ENCODE data around the gene LIN7B.

Gene LIN7B

DNA sequence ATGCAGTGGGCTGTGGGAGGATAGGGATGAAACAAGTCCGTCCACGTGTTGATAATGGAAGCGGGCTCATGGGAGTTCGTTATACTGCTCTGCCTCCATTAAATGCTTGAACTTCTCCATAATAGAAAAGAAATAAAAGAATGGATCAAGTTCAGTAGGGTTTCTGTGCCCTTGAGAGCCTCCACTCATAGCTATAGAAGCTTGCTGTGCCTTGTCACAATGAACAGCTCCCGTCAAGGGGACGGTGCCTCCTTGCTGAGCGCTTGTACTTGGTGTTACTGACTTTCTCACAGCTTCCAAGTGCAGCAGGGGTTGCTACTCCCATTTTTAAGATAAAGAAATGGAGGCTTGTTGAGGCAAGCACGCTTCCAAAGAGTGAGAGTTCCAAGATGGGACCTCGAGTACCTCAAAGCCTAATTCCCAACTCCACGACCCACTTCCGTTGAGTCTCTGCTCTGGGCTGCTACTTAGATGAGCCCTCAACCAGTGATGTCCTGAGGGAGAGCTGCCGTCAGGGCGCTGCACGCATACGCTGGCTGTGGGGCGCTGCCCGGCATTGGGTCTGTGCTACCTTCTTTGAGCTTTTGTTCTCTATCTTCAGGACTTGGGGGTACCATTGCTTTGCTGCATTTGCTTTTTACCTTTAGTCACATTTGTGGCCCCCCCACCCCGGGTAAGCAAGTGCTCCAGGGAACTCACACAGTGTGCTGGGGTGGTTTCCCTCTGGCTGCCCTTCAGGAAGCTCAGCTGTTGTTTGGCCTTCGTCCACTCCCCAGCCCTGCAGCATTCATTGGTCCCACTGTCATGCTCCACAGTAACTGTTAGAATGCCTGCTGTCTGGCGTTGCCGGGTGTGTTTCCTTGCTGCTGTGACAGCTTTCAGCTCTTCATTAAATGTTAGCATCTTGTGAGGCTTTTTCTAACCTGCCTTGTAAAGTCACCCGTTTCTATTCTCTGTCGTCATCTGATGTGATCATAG is 19.4 kb upstream of the LIN7B start:
- no peak for DNase-seq (ENCODE audit: low read depth)

DNA sequence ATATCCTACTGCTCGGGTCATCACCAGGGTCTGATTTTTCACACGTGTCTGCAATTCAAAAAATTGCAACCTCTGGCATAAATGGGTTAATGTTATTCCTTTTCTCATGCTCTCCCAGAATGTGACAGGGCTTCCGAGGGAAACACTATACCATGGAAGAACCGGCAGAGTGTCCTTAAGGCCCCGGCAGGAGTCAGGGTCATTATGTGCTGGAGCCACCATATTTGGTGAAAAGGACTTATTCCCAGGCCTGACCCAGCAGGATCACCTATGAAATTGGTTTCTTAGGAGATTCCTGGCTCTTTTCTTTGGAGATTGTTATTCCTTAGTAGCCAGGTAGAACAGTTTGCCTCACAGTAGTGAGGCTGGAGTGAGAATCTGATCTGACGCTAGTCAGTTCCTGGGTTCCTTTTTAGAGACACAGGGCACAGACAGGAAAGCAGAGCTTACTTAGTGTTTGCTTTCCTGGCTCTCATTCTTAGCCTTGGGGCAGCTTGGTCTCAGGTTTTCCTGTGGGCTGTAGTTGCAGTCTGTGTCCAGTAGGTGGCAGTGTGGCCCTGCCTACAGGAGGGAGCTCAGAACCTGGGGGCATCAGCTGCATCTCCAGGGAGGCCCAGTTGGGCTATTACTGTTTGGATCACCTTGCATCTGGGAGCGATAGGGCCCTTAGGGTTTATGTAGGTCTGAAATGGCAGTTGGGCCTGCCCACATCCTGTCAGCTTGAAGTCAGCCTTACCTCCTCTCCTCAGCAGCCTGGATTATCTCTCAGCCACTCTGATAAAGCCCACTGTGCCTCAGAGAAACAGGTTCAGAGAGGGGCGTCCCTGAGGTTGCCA is 16.5 kb upstream of the LIN7B start:
- peak; percentile 41 for DNase-seq (ENCODE audit: low read depth)

DNA sequence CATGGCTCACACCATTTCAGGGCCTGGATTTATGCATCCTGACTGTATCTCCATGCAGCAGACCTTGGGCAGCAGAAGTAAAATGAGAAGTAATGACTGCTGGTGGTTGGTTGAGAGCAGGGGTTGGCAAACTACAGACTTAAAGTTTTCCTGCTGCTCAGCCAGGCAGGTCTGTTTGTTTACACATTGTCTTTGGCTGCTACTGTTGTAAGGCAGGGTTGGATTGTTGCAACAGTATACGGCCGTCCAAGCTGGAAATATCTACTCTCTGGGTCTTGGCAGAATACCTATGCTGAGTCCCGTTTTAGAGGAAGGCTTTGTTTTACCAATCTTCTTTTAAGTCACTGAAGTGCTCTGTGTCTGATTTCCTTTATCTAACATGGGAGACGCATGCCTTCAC is 15.4 kb upstream of the LIN7B start:
- no peak for DNase-seq (ENCODE audit: low read depth)

DNA sequence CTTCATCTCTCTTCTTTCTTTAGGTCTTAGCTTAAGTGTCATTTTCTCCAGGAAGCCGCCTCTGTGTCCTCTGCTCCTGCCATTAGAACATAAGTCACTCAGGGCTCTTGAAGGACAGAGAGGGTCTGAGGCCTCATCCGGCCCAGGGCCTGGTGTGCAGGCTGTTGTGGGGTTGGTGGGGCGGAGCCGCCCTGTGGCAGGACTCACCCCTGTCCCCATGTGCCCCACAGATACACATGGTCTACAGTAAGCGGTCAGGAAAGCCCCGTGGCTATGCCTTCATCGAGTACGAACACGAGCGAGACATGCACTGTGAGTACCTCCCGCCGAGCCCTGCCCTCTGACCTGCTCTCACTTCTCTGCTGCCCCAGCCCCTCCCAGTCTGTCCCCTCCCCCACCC is 13.0 kb upstream of the LIN7B start:
- DNase-seq (ENCODE audit: low read depth), result no peak

DNA sequence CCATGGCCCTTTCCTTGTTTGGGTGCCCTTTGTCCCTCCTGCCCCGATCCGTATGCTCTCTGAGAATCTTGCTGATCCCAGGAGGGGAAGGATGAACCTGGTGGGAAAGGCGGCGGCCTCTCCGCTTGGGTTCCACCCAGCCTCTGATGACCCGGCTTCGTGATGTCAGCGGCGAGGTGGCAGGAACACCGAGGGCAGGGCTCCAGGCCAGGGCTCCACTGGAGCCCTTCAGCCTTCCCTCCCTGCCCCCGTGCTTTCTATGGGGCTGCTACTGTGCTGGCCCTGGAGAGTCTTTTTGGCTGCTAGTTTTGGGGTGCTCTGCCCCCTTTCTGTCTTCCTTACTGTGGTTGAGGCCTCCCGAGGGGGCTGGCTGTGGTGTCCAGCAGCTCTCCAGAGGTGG is 11.9 kb upstream of the LIN7B start:
- no peak for DNase-seq (ENCODE audit: low read depth)

DNA sequence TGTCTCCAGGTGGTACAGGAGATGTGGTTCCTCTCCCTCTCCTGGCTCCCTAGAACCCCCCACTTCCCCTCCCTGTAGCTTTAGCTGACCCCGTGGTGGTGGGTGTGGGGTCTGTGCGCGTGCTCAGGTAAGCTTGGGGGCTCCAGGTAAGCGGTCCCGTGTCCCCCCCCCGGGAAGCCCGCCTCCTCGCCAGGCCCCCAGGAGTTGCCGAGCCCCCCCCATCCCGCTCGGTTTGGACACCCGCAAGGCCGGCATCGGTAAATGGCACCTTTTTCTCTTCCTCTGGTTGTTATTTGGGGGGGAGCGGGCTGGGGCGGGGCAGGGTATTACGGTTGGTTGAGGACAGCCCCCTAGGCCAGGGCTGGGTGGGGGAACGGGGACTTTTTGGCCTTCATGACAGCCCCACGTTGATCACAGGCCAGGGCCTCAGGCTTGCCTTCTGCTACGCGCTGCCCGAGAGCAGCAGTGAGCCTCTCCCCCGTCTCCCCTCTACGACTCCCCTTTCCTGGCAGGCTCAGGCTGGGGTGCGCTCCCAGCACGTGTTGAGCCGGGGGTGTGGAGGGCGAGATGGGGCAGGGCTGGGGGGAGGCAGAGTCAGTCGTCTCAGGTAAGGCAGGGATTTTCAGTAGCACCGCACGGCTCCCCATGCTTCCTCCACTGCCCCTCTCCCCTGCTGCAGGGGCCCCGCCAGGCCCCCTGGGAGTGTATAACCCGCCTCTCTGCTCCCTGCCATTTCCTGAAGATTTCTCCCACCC is 10.7 kb upstream of the LIN7B start:
- no peak for DNase-seq (ENCODE audit: low read depth)

DNA sequence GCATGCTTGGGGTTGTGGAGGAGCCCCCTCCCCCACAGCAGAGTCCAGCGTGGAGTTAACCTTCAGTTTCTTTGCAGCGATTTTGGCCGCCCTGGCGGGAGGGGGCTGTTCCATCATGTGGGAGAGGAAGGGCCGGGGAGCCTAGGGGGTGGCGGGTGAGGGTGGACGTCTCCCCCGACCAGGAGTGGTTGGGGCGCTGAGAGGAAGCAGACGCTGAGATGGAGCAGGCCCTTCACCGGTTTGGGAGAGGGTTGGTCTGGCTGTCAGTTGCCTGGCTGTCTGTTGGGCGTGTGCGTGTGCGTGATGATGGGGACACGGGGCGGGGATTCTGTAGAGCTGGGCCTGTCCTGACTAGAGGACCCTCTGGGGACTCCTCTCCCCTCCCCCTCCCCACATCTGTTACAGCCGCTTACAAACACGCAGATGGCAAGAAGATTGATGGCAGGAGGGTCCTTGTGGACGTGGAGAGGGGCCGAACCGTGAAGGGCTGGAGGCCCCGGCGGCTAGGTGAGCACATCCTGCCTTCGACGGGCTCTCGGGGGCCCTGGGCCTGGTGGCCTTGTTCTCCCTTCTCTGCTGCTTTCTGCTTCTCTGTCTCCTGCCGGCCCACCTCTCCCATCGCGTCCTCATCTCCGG is 9.8 kb upstream of the LIN7B start:
- no peak for DNase-seq (ENCODE audit: low read depth)

DNA sequence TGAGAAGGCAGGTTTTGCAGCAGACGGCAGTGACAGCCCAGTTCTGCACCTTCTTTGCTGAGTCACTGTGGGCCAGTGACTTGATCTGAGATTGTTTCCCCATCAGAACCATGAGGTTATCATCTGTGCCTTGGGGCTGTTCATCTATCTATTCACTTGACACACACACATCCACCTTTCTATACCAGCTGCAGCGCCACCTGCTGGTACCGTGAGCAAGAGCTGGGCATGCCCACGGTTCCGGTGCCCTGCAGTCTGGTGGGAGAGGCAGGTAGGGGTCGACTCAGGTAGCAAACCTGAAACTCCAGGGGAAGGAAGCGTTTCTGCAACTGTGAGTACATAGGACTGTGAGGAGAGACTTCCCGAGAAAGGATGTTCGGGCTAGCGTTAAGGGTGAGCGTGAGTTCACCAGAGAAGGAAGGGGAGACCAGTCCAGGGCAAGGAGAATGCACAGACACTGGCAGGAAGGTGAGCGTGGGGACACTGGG is 7.5 kb upstream of the LIN7B start:
- no peak for DNase-seq (ENCODE audit: low read depth)

DNA sequence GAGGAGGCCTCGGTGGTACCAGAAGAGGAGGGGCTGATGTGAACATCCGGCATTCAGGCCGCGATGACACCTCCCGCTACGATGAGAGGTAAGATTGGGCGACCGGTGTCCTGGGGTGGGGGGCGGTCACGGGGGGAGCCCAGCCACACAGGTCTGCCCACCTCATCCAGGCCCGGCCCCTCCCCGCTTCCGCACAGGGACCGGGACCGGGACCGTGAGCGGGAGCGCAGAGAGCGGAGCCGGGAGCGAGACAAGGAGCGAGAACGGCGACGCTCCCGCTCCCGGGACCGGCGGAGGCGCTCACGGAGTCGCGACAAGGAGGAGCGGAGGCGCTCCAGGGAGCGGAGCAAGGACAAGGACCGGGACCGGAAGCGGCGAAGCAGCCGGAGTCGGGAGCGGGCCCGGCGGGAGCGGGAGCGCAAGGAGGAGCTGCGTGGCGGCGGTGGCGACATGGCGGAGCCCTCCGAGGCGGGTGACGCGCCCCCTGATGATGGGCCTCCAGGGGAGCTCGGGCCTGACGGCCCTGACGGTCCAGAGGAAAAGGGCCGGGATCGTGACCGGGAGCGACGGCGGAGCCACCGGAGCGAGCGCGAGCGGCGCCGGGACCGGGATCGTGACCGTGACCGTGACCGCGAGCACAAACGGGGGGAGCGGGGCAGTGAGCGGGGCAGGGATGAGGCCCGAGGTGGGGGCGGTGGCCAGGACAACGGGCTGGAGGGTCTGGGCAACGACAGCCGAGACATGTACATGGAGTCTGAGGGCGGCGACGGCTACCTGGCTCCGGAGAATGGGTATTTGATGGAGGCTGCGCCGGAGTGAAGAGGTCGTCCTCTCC is 6.3 kb upstream of the LIN7B start:
- DNase-seq (ENCODE audit: low read depth), result no peak

DNA sequence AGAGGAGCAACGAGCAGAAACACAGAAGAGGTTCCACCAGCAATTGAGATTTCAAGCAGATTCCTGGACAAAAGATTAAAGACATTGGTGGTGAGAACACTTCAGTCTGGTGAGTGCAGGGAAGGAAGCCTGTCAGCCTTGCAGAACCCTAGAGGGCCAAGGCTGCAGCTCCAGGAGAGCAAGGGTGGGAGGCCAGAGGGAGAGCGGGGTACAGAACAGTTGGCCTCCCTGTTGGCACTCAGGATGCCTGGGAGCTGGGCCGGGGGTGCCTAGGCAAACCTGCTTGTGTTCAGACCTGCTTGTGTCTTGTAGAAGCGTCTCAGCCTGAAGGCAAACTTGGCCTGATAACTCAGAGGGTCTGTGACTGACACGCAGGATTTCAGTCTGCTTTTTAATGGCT is 5.1 kb upstream of the LIN7B start:
- no peak for DNase-seq (ENCODE audit: low read depth)

DNA sequence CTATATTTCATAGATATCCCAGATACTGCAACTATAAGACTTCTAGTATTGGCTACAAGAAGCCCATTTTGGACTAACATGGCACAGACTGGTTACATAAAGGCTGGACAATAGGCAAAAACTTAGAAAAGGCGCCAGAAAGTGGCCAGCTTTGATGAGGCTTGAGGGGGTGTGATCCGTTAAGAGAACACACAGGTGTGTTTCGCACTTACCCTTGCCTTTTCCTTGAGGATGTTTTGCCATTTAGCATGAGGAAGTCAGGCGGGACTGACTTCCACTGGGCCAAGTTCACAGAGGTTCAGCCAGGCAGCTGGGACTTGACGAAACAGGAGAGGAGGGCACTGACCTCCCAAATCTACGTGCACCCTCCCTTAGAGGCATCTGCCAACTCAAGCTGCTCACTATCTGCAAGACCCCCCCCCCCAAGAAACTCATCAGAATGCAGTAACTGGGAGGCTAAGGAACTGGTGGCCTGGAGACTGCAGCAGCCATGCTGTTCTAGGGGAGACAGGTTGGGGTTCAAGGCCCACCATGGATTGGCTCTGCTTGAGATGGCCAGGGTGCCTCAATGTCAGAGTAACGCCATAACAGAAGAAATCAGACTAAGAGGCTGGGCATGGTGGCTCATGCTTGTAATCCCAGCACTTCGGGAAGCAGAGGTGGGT is 4.5 kb upstream of the LIN7B start:
- no peak for DNase-seq (ENCODE audit: low read depth)

DNA sequence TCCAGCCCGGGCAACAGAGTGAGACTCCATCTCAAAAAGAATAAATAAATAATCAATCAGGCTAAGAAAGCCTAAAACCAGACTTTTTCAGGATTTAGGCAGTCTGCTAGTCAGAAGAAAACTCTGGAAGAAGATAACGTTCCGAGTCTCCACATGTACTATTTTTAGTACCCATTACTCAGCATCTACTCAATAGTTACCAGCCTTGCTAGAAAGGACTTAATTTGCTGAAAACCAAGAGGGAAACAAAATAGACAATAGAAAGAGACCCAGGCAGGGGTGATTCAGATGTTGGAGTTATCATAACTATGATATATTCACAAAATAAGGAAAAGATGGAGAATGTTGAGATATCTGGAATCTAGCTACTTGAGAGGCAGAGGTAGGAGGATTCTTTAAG is 3.6 kb upstream of the LIN7B start:
- DNase-seq (ENCODE audit: low read depth), result no peak

DNA sequence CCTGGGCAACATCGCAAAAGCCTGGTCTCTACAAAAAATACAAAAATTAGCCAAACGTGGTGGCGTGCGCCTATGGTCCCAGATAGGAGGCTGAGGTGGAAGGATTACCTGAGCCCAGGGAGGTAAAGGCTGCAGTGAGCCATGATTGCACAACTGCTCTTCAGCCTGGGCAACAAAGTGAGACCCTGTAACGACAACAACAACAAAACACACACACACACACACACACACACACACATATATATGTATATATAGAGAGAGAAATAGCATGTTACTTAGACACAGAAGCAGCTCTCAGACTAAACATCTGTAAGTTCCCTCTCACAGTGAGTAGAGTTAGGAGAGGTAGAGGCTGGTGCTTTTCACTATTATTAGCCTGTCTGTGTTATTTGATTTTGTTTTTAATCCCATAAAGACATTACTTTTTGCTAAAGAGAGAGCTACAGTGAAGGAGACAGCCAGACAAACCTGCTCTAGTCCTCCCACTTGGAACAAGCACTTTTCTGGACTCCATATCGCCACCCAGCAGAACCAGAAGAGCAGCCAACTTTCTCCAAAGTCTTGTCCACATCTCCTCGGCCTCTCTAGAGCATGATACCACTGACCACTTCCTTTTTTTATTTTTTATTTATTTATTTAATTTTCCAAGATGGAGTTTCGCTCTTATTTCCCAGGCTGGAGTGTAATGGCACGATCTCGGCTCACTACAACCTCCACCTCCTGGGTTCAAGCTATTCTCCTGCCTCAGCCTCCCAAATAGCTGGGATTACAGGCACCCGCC is 2.8 kb upstream of the LIN7B start:
- DNase-seq (ENCODE audit: low read depth), result no peak

DNA sequence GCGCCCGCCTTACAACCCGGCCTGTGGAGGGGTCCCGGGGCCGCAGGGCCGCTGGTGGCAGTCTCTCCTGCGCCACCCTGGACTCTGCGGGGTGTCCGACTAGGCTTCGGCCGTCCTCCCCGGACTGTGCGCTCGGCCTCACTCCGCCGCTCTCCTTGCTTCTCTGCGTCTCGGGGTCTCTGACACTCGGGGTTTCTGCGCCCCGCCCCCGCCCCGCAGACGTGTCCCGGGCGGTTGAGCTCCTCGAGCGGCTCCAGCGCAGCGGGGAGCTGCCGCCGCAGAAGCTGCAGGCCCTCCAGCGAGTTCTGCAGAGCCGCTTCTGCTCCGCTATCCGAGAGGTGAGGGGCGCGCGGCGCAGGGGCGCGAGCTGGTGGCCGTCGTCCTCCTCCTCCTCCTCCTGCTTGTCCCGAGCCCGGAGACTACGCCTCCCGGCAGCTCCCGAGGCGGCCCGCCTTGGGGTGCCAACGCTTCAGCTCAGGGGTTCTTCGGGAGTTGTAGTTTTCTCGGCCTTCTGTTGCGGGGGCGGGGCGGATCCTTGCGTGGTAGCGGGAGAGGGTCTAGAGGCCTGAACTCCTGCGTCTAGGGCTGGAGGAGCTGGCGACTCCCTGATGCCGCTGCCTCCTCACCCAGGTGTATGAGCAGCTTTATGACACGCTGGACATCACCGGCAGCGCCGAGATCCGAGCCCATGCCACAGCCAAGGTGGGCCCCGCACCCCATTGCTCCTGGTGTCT is 627 bp downstream of the LIN7B start:
- no peak for DNase-seq (ENCODE audit: low read depth)

DNA sequence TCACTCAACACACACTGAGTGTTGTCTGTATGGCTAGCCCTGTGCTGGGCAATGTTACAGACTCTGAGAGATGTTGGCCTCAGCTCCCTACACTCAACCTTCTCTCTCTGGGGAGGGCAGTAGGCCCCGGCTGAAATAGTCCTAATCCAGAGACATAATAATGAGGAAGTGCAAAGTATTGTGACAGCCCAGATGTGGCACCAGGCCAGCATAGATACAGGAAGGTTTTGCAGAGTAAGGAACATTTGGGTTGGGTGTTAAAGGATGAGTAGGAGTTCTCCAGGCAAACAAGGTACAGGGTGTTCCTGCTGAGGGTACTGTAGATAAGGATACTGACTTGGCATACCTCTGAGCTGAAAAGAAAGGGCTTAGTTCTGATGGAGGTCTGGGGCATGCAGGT is 2.4 kb downstream of the LIN7B start:
- DNase-seq (ENCODE audit: low read depth), result no peak

DNA sequence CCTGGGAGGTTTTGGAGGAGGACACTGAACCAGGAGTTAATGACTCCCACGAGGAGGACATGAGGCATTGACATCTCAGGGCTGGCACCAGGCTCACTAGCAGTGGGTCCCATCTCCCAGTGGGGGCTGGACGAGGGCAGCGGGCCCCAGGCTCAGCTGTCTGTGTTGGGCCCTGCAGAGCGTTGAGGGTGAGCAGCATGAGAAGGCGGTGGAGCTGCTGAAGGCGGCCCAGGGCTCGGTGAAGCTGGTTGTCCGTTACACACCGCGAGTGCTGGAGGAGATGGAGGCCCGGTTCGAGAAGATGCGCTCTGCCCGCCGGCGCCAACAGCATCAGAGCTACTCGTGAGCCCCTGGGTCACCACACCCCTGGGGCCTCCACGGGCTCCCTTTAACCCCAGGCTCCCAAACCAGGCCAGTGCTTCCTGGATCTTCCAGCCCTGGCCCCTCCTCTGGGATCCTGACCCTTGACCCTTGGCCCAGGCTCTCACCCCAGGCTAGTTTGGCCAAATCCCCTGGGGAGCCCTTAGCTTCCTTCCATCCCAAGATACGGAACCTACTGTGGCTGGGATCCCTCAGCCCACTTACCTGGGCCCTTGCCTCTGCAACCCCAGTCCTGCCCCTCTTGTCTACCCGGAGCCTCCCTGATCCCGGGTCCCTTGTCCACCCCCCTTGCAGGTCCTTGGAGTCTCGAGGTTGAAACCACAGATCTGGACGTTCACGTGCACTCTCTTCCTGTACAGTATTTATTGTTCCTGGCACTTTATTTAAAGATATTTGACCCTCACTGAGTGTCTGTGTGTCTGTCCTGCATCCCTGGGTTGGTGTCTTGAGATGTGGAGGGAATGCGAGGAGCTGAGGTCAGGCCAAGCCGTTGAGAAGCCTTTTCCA is 3.8 kb downstream of the LIN7B start:
- DNase-seq (ENCODE audit: low read depth), result no peak

DNA sequence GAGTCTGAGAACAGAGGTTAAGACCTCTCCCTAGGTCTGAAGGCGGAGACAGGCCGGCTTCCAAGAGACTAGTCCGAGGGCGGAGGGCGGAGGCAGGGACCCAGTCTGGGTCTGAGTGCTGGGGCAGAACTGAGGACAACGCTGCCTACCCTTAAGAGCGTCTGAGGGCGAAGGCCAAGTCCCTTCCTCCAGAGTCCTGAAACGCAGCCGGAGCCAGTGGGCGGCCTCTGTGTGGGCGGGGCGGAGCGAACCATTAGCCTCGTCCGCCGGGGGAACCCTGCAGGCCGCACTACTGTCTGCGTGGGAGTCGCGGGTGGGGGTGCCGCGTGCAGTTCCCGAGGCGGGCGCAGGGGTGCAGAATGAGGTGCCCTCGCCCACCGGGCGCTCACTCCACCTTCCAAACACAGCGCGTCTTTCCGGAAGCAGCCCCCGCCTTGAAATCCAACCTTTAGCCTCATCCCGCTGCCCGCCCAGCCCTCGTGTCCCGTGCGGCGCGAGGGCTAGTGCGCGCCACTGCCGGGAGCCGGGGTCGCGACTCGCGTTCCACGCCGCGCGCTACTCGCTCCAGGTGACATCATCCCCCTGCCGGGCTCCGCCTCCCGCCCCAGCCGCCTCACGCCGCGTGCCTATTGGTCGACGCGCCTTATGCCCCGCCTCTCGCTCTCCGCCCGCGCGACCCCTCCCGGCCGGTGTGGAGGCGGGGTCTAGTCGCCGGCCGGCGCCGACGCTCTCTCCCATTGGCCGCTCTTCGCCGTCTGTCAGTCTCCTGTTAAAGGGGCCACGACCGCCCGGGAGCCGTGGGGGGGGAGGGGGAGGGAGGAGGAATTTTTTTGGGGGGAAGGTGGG is 4.6 kb downstream of the LIN7B start, which contains the start of gene C19orf73:
Gene C19orf73, minus strand, starts transcription at position 579 of the 846 bp plus-strand sequence. Its CDS starts 121 bp downstream, at position 458.
- DNase-seq (ENCODE audit: low read depth), result peak; percentile 91

Data from T-helper 22 cell (primary cell).